T-helper 2 cell (primary cell): Measurements from ENCODE around the gene KLF6.
A peak's percentile ranks its signal among the peaks of the same experiment; 100 is the strongest.

Source experiments
- DNase-seq, 5 experiments: peaks; one replicate each; pipeline versions ENCODE4 v3.0.0 to v3.0.0-alpha.2; 2012 to 2022

KLF6 gene

DNA sequence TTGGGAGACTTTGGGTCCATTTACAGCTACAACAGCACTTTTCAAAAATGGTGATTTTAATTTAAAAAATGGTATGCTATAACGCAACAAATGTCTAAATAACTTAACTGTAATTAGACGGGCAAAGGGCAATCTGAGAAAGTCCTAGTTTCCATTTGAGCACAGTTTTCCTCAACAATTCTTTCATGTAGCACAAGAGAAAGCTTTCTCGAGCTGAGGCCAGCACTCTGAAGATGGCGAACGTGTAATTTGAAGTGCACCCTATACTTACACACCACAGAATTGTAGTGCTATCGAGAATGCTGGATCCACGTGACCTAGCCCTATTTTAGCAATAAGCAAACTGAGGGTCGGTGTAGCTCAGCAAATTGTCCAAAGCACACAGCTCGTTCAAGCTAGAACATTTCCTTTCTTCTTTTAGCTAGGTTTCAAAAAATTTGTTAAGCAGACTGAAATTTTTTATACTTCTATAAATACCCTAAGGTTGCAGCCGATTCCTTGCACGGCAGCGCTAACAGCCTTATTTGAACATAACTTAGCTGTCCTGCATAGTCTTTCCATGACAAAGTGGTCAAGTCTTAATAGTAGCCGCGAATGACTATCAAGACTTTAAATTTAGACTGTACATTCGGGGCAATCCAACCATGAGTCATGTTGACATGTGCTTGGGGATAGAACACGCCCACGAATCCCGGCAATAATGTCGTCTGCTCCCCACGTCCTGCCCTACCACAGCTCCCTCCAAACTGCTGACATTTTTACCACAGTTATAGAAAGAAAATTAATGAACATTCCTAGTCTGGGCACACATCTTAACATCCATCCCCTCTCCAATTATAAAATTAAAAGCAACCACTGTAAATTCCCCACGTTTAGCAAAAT is 10.0 kb downstream of the KLF6 start:
- DNase-seq: peak in 1 of 5 experiments; percentile 41

DNA sequence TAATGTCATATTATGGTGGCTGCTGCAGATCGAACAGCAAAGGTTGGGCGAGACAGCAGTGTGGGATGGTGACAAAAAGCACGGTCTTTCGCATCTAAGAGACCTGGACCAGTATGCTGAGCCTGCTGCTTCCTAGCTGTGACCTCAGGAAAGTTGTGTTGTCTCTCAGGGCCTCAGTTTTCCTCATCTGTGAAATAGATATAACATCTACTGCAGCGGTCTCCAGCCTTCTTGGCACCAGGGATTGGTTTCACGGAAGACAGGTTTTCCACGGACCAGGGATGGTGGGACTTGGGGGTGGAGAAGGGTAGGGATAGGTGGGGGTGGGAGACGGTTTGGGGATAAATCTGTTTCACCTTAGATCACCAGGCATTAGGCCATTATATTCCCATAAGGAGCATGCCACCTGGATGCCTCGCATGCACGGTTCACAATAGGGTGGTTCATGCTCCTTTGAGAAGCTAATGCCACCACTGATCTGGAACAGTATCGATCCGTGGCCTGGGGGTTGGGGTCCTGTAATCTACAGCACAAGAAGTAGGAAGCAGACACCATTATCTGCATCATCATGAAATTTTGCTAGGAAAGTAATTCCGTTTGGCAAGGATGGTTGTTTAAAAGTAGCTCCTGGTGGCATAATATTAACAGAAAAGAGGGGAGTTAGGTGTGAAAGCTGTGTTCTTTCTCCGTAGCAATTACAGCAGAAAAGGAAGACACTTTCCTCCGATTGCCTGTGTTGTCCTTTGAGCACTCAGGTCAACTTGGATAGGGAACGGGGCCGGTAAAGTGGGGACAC is 10.8 kb downstream of the KLF6 start:
- peak in 1 of 5 experiments; percentile 32 for DNase-seq

DNA sequence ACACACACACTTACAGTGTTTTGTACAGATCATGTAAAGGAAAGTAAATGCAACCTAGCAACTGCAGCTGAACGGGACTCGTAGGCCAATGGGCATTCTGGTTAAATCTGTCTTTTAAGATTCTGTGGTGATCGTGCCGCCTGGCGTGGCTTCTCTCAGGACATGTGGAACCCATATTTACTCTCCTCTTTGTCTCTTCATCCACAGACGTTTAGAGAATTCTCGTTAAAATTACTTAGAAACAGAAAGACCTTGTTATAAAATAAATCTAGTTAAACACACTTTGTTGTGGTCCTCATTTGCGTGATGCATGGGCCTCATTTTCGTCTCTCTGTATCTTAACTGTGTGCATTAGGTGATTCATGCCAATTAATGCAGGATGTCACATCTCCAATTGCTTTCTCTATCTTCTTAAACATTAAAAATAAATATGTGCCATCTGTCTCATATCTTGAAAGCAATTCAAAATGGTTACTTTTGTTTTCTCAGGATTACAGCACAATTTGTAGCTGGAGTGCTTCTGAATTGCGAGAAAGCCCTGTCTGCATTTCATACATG is 11.5 kb downstream of the KLF6 start:
- no peak for DNase-seq

DNA sequence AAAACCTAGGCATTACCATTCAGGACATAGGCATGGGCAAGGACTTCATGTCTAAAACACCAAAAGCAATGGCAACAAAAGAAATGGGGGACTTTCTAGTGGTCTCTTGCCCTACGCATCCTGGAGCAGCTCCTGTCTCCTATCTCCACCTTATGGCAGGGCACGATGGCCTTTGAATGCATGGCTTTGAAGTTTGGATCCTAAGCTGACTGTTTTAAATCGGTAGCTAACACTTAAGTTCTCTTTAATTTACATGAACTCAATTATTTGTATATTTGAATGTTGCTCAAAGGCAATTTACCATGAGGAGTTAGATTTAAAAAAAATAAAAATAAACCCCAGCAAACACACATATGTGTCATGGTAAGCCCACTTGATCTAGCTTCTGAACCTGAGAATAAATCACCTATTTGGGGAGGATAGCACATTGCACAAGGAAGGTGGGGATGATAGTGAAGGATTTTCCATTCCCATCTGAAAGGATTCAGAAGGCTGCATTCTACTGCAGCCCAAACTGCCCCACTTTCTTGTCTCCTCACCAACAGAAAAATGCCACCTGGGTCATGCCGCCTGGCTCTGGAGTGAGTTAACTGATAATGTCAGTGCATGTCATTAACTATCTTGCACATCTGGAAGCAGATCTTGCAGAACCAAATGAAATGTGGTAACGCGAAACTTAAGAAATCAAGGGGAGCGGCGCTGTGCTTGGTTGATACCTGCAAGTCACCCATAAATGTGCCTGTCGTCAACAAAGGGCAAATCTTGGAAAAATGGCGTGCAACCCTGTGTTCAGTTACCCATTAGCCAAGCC is 12.4 kb downstream of the KLF6 start:
- no peak for DNase-seq

DNA sequence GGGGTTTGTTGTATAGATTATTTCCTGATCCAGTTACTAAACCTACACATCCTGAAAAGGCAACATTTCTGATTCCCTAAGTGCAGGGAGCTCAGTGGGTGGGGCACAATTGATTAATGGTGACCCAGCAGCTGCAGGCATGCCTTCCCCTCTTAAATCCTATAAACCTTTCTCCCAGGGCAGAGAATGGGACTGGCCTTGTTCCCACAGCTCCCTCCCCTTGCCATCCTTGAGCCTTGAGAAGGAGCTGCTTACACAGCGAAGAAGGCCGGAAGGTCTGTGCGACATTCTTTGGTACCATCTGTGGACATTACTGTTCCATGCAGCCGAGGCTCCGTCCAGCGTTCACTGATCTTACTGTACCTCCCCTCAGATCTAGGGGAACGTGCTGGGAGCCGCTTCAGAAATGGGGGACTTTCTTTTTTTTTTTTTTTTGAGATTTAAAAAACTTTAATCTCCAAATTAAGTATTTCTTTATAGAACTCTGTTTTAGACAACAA is 14.3 kb downstream of the KLF6 start:
- no peak for DNase-seq

DNA sequence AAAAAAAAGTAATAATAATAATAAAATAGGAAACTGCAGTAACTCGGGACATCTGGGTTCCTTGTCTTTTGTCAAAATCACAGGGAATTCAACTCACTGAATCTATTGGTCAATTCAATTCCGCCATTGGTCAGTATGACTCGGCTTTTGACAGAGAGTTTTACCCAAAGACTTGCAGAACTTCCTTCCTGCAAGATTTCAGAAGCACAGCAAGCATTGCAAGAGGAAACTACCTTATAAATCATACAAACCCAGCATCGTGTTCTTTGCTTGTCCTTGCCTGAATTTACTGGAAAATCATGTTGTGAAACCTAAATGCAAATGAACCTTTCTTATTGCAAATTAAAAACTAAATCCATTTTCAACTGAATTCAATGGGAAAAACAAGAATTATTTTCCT is 15.5 kb downstream of the KLF6 start:
- no peak for DNase-seq

DNA sequence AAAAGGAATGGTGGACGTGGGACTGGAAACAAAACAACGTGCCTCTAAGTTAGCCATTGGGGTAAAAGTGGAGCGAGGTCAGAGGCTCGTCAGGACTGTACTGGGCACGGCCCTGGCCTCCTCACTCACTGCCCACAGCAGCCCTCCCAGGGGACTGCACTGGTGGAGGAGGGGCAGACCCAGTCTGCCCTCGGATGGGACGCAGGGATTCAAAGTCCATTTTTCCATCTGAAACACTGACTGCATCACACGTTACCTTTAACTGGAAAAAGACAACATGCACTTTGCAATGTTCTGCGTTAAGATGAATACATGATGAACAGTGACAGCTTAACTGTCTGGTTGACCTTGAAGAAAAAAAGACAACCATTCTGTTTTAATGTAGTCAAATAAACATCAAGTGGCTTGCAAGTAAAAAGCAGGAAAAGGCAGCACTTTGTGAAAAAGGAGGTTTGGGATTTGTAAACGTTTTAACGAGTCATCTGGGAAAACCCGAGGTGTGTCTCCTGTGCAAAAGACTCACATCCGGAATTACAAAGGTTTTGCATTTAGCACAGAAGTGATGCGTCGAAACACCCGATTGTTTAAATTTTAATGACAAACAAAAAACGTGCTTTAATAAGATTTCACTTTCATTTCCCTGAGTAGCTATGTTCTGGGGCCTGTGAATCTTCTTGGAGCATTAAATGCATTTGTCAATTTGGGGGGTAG is 18.8 kb downstream of the KLF6 start:
- DNase-seq: no peak

DNA sequence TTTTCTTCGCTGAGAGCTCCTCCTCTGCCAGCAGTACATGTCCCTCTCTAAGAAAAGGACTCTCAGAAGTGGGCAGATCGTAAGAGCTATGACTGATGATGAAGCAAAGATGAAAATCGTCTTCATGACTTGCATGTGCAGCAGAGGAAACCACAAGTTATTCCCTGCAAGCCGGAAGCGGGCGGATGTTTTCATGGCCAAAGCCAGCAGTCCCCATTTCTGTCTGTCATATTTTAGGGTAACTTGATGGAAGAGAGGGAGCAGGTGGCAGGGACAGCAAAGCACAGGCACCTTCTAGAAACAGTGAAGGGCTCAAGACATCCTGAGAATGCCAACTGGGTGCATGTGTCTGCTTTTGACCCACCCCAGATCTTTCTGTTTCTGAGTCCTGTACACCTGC is 19.9 kb downstream of the KLF6 start:
- DNase-seq: peak in 1 of 5 experiments; percentile 84

DNA sequence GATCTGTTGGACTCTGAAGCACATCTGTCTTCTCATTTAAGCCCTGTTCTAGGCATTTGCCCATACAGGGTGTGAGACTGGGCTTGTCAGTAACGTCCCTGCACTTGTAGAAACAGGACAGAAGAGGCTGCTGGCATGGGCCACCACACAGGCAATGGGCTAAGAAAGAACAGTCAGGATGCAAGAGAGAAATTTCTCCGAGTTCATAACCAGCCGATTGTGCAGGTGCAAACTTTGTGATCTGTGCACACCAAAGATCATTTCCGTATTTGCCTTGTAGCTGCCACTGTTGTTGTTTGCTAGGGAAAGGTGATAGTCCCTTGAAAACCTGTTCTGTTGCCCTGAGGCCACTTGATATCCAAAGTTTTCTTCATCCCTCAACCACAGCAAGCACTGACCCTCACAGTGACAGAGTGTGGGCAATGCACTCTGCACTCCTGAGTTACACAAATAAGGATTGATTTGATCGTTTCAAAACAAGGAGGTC is 20.3 kb downstream of the KLF6 start:
- DNase-seq: peak in 1 of 5 experiments; percentile 53

DNA sequence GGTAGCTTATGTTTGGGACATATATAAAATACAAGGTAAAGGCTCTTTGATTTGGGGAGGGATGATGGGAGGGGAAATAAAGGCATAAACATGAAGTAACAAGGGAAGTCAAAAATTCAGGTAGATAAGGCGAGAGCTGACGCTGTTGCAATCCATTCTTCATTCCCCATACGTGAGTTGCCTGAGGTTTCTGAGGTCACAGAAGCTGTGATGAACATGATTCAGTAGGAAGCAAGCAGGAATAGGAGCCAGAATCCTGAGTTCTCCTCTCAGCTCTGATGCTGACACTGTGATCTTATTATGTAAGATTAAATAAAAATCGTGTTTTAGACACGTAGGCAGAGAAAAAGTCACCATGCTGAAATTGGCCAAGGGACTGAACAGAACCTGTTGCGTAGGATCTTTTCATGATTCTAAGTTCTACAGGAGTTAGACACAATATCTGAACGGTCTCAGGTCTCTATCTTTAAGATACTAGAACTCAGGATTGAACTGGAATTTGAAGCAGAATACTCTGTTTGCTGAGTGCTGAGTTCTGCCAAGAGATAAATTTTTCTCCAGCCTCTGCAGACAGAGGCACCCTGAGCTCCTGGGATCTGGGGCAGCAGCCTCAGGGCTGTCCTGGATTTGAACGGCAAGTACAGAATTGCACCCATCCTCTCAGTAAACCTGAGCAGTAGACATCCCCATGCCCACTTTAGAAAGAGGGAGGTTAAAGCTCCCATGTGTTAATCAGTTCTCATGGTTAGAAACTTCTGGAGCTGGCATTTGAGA is 21.0 kb downstream of the KLF6 start:
- no peak for DNase-seq

DNA sequence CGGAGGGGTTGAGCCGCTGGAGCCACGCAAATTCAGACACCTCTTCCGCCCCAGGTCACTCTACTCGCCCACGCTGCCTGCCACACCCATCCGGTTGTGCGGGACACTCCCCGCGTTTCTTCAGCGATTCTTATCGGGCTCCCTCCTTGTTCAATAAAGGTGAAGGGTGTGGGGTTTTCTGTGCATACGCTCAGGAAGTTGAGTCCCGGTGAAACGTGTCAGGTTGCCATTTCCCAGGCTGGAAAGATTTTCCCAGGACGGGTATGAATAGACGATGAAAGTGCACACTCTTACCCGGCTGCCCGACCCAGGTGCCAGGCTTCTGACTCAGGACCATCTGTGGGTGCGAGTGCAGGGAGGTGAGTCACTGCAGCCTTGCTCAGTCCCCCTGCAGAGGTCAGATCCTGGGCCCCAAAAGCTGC is 22.0 kb downstream of the KLF6 start:
- DNase-seq: no peak

DNA sequence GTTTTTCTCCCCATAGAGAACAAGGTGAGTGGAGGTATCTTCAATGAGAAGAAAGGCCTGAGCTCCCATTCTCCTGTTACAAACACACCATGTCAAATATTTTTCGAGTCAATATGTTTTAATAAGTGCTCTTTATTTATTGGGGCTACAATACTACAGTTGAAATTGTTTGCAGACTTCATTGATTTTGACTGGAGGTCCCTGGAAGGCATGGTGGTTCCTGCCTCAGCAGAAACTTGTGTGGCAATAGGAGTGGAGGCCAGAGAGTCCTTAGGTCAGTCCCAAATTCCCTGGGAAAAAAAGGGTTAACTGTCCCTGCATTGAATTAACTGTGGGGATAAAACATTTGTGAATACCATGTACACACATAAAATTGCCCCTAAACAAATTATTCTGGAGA is 22.7 kb downstream of the KLF6 start:
- no peak for DNase-seq

DNA sequence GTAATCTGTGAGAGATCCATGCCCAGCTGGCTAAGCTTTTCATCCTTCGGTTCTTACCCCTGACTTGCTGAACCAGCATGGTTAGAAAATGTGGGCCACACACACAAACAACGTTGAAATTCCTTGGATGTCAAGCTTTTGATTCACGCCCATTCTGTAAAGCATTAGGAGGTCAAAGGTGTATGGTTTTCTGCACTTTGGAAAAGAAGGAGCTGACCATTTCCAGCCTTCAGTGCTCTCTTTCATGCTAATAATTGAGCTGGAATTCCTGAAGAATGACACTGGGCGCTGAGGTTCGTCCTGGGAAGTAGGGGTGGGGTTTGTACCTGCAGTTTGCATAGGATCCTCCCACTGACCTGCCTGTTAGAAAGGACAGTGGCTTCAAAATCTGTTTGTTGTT is 23.1 kb downstream of the KLF6 start:
- DNase-seq: no peak

DNA sequence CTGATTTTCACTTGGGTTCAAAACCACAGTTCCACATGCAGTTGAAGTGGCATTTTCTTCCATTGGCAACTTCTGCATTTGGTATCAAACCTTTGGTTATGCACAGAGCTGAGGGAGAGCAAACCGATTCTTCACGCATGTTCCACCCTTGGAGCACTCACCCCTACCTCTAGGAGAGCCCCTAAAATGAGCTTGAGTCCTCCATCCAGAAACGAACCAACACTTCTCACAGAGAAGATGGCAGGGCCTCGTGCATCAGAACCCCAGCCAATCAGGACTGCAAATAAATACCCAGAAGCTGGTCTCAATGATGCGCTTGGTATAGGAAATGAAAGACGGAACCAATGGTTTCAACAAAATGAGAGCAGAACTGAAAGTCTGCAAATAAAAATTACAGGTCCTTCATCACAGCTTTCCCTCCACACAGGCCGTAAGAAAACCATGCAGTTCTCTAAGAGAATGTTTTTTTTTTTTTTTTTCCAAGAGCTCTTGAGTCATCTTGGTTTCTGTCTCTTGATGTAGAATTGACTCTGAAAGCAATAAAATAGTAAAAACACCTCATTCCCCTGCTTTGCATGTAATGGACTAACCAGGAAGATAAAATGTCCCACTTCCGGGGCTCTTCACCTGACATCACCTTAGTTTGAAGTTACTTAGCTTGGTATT is 23.9 kb downstream of the KLF6 start:
- peak in 1 of 5 experiments; percentile 55 for DNase-seq

DNA sequence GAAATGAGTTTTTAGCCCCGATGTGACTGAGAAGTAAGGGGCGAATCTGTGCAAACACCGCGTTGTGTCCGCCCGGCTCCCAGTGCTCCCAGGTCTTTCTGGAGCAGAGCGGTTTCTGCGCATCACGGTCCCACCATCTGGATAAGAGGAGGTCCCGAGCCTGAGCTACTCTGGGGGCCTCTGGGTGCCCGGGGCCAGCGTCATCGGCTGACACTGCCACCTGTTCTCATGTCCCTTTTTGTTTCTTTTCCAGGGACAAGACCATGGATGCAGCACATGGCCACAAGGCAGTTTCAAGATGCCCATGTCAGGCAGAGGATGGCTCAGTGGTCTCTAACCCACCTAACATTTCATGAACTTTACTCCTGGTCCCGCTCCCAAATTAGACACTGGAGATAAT is 24.9 kb downstream of the KLF6 start:
- no peak for DNase-seq

DNA sequence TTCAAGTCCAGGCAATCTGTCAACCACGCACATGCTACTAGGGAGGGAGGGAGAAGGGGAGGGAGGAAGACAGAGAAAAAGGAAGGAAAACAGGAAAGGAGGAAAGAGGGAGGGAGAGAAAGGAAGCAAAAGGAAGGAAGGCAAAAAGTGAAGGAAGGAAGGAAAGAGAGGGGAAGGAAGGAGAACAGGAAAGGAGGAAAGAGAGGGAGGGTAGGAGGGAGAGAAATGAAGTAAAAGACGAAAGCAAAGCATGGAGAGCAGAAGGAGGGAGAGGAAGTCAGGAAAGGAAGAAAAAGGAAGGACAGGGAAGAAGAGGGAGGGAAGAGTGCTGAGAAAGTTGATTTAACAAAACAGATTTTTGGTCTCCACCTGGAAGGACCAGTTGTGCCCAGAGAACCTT is 25.6 kb downstream of the KLF6 start:
- DNase-seq: no peak

DNA sequence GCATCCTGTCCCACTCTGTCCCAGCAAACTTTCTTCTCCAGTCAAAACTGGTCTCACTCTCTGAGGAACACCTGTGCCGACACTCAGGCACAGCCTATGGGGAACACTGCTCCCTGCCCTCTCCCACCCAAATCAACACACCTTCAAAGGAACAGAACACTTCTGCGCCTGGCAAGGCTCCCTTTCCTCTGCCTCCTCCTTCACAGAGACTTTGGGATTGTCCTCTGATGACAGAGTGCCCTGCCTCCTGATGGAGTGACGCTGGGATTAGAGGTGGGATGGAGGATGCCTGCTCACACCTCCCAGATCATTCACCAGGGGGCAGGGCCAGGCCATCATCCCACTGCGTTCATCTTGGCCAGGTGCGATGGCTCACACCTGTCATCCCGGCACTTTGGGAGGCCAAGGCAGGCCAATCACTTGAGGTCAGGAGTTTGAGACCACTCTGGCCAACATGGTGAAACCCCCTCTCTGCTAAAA is 26.5 kb downstream of the KLF6 start:
- no peak for DNase-seq

DNA sequence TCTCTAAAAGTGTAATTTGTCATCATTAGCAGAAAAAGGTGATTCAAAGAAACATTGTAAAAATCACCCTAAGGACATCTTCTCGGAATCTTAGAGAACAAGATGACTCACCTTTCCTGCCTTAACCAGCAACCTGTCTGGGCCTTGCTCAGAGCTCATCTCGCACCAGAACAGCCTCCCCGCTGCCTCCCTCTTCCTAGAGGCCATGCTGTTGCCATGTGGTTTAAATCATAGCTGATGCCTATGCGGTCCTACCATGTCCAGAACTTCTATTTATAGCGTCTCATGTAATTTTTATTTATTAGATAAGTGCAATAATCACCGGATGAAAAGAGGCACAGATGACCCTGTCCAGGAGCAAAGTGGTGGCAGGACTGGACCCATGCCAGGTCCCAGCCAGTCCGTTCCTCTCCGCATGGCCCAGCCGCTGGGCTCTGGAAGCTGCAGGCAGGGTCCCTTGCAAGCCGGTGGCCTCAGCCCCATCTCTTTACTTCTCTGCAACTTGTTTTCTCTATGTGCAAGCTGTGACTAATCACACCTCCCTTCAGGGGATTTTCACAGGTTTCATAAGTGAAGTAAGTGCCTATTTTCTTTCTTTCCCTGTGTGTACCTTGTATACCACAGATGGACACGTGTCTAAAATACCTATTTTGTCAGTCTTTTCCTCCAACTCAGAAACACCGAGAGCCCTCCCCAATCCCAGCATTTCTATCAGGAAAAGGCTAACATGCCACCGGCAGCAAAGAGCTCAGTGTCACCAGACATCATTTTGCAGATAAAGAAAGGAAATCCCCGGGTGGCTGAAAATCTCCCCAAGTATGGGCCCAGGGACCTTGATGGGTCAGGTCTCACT is 27.1 kb downstream of the KLF6 start:
- peak in 4 of 5 experiments; percentile 33 to 90 (median 62) for DNase-seq

DNA sequence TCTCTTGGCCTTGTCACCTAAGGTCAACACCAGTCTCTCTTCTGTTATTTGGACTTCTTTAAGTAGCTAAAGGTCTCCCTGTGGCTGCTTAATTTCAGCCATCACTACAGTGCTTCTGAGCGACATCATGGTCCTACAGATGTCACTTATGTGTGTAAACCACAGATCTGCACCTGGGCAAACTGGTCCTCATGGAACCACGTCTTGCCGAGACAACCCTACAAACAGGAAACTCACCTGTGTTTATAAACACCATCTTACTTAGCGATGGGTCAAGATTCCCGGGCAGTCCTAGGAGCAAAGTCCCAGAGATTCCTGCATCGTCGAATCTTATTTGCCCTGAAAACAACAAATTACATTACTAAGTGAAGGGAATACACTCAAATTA is 27.8 kb downstream of the KLF6 start:
- DNase-seq: peak in 1 of 5 experiments; percentile 40
